Measurements from ENCODE around the gene ABCC5.

- TF ChIP-seq CTCF (IDR thresholded peaks at IDR 0.05; ENCODE audit: low read length) (no peak), EZH2 (optimal IDR thresholded peaks at IDR 0.05; ENCODE audit: low read depth, low read length) (no peak), EZH2phosphoT487 (IDR thresholded peaks at IDR 0.05; ENCODE audit: low read length) (no peak)
Measured at GRCh38 chr3:183883291-183884096, 134.2 kb downstream of the ABCC5 start.

All from MM.1S (cell line).